Peyer's patch (tissue), 4 donors: Measurements from ENCODE around the gene NACC1. TPM values are rescaled to one million over a fixed set of nuclear protein-coding genes. Genes with fewer than 3 reads are reported as not detected.
A peak's percentile ranks its signal among the peaks of the same experiment; 100 is the strongest.

Experiments used
- DNase-seq, 3 donors: peaks; one replicate each; pipeline ENCODE4 v3.0.0-alpha.2; 2017 to 2019
- H3K27ac ChIP-seq, 4 donors: fragments of 200-600 bp; sonication (generic); one replicate each; pipeline ENCODE4 v1.5.1; 2016 to 2019
- H3K27me3 ChIP-seq, 2 donors: fragments of 200-600 bp; sonication (generic); one replicate each; pipeline ENCODE4 v1.5.1; 2019
- H3K36me3 ChIP-seq, 3 donors: fragments of 200-600 bp; sonication (generic); one replicate each; pipeline ENCODE4 v1.5.1; 2016 to 2019
- H3K4me1 ChIP-seq, 4 donors: fragments of 200-600 bp; sonication (generic); one replicate each; pipeline ENCODE4 v1.5.1; 2016 to 2019
- H3K4me3 ChIP-seq, 4 donors: fragments of 200-600 bp; sonication (generic); 1 replicate in 3 of 4; 2 replicates in 1 of 4; pipeline ENCODE4 v1.5.1; 2016 to 2019; ENCODE audit warnings: mild to moderate bottlenecking in 1 of 4
- H3K9me3 ChIP-seq, 4 donors: fragments of 200-600 bp; sonication (generic); one replicate each; pipeline ENCODE4 v1.5.1; 2016 to 2019; ENCODE audit warnings: mild to moderate bottlenecking in 1 of 4
- CTCF ChIP-seq, 6 experiments: fragments of 450-650 bp in 4 of 6; fragments of 200-600 bp in 2 of 6; sonication (generic) in 1 of 6; IDR thresholded peaks; one replicate each; pipeline ENCODE4 v1.5.1; 2017 to 2019; ENCODE audit warnings: antibody characterized with exemption in 6 of 6, mild to moderate bottlenecking in 3 of 6, moderate library complexity in 1 of 6
- POLR2A ChIP-seq, 2 donors: fragments of 450-650 bp; IDR thresholded peaks; one replicate each; pipeline ENCODE4 v1.5.1; 2017; ENCODE audit warnings: antibody characterized with exemption in 2 of 2, mild to moderate bottlenecking in 2 of 2, moderate library complexity in 2 of 2
- total RNA-seq, 4 donors: library from RNA; depleted of rRNA; stranded (reverse); fragments of >200 nt; gene quantifications; one replicate each; pipeline ENCODE4 v1.1.0, GENCODE V29; 2016

Gene NACC1
- total RNA-seq, 4 donors from 2014 or later: 21.5 to 48.0 (median 37.1) TPM

- no peaks in the 10 kb centered on the region for H3K9me3 ChIP-seq
- peaks cover 0 to 6% (median 0%) of the 10 kb centered on the region in 3 donors for H3K36me3 ChIP-seq
- no peaks in the 10 kb centered on the region for H3K27me3 ChIP-seq
- peaks cover 0 to 28% (median 9%) of the 10 kb centered on the region in 4 donors for H3K4me1 ChIP-seq
- H3K27ac ChIP-seq: peak overlapping the region in 1 of 4 donors; percentile 10
- DNase-seq: no peak
- TF ChIP-seq POLR2A (IDR thresholded peaks at IDR 0.05): no peak
- TF ChIP-seq CTCF (IDR thresholded peaks at IDR 0.05): no peak
- H3K4me3 ChIP-seq: no peak overlapping the region
Measured at GRCh38 chr19:13121551-13122274, 3.6 kb downstream of the NACC1 start.

GRCh38 chr19:13122275-13122878 is 4.3 kb downstream of the NACC1 start:
- peaks cover 0 to 28% (median 9%) of the 10 kb centered on the region in 4 donors for H3K4me1 ChIP-seq
- no peaks in the 10 kb centered on the region for H3K9me3 ChIP-seq
- H3K27ac ChIP-seq: no peak overlapping the region

GRCh38 chr19:13122980-13123957 is 5.2 kb downstream of the NACC1 start:
- no peaks in the 10 kb centered on the region for H3K9me3 ChIP-seq
- H3K27ac ChIP-seq: no peak overlapping the region
- TF ChIP-seq CTCF (IDR thresholded peaks at IDR 0.05) (no peak), POLR2A (IDR thresholded peaks at IDR 0.05) (no peak)
- peaks cover 0 to 28% (median 9%) of the 10 kb centered on the region in 4 donors for H3K4me1 ChIP-seq
- H3K4me3 ChIP-seq: no peak overlapping the region
- H3K27me3 ChIP-seq: no peaks in the 10 kb centered on the region
- H3K36me3 ChIP-seq: peaks cover 0 to 7% (median 0%) of the 10 kb centered on the region in 3 donors
- DNase-seq: no peak

More at GRCh38 chr19:13122275-13122878, 4.3 kb downstream of the NACC1 start:
- DNase-seq: no peak
- Histone ChIP-seq H3K27me3 (no peaks in the 10 kb centered on the region), H3K4me3 (no peak overlapping the region), H3K36me3 (peaks cover 0 to 7% (median 0%) of the 10 kb centered on the region in 3 donors)
- TF ChIP-seq CTCF (IDR thresholded peaks at IDR 0.05) (no peak), POLR2A (IDR thresholded peaks at IDR 0.05) (no peak)

DNA sequence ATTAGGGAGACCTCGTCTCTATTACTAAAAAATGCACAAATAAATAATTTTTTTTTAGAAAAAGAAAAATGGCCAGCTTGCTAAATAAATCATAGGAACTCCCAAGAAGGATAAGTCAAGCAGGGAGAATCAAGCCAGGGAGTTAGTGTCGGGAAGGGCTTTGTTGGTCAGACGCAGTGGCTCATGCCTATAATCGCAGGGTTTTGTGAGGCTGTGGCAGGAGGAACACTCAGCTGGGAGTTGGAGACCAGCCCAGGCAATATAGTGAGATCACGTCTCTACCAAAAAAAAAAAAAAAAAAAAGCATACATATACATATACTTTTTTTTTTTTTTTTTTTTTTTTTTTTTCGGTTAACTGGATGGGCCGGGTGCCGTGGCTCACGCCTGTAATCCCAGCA is 9.0 kb downstream of the NACC1 start:
- TF ChIP-seq CTCF (IDR thresholded peaks at IDR 0.05) (no peak), POLR2A (IDR thresholded peaks at IDR 0.05) (no peak)
- no peak overlapping the region for H3K4me3 ChIP-seq
- H3K27me3 ChIP-seq: no peaks in the 10 kb centered on the region
- no peak overlapping the region for H3K27ac ChIP-seq
- no peak for DNase-seq
- H3K36me3 ChIP-seq: peaks cover 0 to 7% (median 0%) of the 10 kb centered on the region in 3 donors
- peaks cover 0 to 6% (median 0%) of the 10 kb centered on the region in 4 donors for H3K4me1 ChIP-seq
- H3K9me3 ChIP-seq: no peaks in the 10 kb centered on the region

DNA sequence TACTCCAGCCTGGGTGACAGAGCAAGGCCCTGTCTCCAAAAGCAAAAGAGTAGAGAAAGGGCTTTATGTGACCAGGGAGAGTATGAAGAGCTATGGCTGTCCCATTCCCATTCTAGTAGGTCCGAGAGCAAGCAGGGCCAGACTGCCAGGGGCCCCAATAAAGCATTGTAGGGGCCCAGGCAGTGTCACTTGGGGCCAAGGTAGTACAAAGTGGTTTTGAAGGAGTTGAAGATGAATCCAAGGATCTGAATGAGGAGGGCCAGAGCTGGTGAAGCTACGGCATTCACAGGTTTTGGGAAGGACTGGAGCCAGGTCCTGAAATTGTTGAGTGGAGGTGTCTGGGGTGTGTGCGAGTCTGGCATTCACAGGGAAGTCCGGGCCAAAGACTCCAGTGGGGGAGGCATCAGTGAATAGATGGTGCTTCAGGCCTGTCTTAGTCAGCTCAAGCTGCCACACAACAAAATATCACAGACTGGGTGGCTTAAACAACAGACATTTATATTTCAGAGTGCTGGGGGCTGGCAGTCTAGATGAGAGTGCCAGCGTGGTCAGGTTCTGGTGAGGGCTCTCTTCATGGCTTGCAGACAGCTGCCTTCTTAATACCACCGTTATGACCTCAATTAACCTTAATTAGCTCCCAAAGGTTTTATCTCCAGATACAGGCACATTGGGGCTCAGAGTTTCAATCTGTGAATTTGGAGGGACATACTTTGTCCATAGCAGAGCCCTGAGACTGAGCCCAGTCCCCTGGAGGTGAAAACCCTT is 9.9 kb downstream of the NACC1 start:
- H3K4me1 ChIP-seq: no peaks in the 10 kb centered on the region
- no peaks in the 10 kb centered on the region for H3K27me3 ChIP-seq
- H3K9me3 ChIP-seq: no peaks in the 10 kb centered on the region
- H3K4me3 ChIP-seq: no peak overlapping the region
- no peak for DNase-seq
- H3K27ac ChIP-seq: no peak overlapping the region
- TF ChIP-seq CTCF (IDR thresholded peaks at IDR 0.05): no peak
- no peak for TF ChIP-seq POLR2A (IDR thresholded peaks at IDR 0.05)
- peaks cover 0 to 7% (median 0%) of the 10 kb centered on the region in 3 donors for H3K36me3 ChIP-seq
